Stimulated activated CD8-positive, alpha-beta memory T cell treated with anti-CD3 and anti-CD28 coated beads, Interleukin-15, amount 100 ng/mL, for 4 hours (primary cell): ENCODE results near the gene FAM24B.

Experiments used
- DNase-seq, 2 donors: peaks; one replicate each; pipeline ENCODE4 v3.0.0-alpha.2; 2020; ENCODE audit warnings: low read depth in 2 of 2

FAM24B gene

DNA sequence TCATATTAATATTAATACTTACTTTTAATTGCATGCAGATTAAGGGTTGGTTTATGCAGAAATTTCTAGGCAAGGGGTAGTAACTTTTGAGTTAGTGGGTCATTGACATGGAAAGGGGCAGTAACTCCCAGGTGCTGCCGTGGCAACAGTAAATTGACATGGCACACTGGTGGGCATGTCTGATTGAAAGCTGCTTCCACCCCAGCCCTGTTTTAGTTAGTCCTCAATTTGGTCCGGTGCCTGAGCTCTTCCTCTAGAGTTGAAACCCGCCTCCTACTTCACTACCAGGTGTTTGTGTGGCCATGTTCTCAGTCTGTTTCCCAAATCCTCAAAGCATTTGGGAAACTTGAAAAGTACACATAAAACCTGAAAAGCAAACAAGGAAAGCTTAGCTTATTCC is 52.1 kb downstream of the FAM24B start:
- DNase-seq: no peak

DNA sequence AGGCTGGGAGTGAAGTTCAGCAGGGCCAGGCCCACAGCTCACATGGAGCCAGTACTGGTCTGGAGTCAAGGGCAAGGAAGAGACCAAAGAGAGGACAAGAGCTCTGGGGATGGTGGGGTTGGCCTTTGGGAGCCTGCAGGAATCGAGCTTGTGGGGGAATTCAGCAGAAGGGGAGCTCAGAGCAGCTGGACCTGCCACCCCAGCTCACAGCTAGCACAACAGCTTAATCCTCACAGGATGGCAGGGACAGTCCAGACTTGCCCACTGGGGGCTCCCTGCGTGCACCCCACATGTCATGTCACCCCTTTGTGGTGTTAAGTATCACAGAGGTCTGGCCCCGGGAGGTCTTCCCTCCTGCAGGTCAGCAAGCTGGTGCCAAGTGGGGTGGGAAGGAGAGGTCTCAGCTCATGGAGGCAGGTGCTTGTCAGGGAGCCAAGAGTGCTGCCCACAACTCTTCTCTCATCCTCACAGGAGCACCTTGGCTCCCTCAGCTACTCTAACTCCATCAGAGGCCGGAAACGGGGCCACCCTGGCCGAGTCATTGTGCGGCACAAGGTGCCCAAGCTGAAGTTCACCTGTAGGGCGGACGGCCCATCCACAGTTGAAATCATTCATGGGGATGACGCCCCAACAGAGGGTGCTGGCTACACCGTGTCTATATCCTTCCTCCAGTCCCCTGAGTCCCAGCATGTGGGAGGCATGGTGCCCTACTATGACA is 56.2 kb downstream of the FAM24B start:
- no peak for DNase-seq

DNA sequence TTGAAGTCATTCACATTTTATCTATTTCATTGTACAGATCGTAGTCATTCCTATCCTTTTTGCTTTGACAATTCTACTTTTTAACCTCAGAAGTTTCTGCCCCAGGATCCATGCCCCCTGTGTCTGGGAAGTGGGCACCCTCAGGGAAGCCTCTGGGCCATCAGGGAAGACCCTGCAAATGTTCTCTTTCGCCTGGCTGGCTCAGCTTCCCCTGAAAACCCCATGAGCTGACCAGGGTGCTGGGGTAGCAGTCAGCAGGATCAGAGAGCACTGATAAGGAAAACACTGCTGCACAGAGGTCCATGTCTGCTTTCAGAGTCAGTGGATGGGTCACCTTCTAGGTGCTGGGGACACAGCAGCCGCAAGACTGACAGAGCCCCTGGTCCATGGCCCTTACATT is 57.6 kb downstream of the FAM24B start:
- no peak for DNase-seq

DNA sequence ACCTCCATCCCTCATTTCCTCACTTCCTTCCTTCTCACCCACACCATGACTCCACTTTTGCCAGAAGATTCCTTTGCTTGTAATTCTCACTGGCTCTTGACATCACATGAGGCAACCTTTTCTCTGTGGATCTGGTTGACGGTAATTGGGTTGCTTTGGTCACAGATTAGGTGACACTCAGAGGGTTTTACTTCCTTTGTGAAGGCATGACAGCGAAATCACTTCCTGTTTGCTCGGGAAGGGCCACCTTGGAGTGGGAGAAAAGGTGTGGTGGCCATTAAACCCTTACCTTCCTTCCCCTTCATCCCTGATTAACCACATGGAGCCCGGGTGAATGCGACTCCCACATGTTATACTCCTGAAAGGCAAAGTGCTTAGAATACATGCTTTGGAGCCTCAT is 63.9 kb downstream of the FAM24B start:
- DNase-seq: no peak

DNA sequence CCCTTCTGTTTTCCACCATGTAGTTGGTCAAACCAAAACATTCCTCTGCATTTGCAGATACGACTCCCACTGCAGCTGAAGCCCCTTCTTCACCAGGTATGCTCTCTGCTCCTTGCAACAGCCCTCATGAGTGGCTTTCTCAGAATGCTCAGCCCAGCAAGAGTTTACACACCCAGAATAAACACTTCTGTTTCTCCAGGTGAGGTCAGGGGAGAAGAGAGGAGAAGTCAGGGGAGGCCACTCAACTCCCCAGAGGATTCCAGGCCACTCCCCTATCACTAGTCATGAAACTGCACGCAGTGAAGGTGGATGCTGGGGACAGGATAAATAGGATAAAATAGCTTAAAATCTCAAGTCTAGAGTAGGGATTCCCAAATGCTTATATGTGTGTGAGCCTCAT is 64.9 kb downstream of the FAM24B start:
- DNase-seq: no peak

DNA sequence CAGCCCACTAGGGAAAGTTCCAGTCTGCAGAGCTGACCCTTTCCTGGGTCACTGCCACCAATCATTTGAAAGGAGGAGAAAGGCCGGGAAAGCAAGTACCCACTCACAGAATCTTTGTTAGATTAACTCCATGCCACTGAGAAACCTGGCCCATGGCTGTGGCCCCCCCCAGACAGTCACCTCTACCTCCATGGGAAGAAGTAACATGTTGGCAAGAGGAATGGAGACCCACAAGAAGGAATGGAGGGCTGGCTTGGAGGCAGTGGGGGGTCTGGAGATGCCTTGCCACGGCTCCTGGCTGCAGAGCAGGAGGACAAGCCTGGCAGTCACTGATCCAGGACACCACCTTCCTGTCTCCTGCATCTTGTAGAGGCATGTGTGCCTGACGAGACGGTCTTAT is 66.6 kb downstream of the FAM24B start:
- no peak for DNase-seq

DNA sequence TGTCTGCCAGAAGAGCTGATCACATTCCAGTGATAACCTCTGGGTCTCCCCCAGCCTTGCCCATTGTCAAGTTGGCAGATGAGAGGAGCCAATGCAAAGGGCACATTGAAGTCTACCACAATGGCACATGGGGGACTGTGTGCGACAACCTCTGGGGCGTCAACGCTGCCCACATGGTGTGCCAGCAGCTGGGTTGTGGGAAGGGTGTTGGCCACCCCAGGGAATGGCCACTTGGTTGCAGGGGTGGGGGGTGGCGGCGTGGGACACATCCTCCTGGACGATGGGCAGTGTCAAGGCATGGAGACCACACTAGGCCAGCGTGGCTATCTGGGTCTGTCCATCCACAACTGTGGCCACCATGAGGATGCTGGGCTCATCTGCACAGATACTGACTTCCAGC is 77.1 kb downstream of the FAM24B start:
- no peak for DNase-seq
